Prostate gland (tissue), 2 donors: Measurements from ENCODE around the gene DUXA.
"Not testable (repeated sequence)": the region's sequence is repeated elsewhere in the genome, so short reads cannot be mapped to it uniquely, and the experiment has no call there.

Experiments used
- CTCF ChIP-seq, 4 experiments: fragments of 200-600 bp in 2 of 4; fragments of 450-650 bp in 2 of 4; sonication (generic) in 2 of 4; IDR thresholded peaks; 1 replicate in 3 of 4; 2 replicates in 1 of 4; pipeline ENCODE4 v1.5.1; 2016 to 2019; ENCODE audit warnings: antibody characterized with exemption in 4 of 4, mild to moderate bottlenecking in 2 of 4, moderate library complexity in 2 of 4
- POLR2A ChIP-seq: fragments of 450-650 bp; IDR thresholded peaks from one replicate; pipeline ENCODE4 v1.6.1; 2016; ENCODE audit warnings: antibody characterized with exemption, mild to moderate bottlenecking

GRCh38 chr19:57127403-57127802 is 39.9 kb downstream of the DUXA start:
- TF ChIP-seq CTCF (IDR thresholded peaks at IDR 0.05); POLR2A: not testable (repeated sequence)
